ENCODE data around the gene AMPH. TPM values are rescaled to one million over a fixed set of nuclear protein-coding genes. Genes with fewer than 3 reads are reported as not detected.

AMPH gene
- total RNA-seq: not detected

GRCh38 chr7:38630720-38631673, at the start of gene AMPH:
AMPH (minus strand) TSS chr7:38631373; CDS start chr7:38631351, 22 bp downstream.

